Thyroid gland (tissue), 4 donors: ENCODE data around the gene PPP1R1A. TPM values are rescaled to one million over a fixed set of nuclear protein-coding genes. Genes with fewer than 3 reads are reported as not detected.

Experiments
- DNase-seq, 2 donors: peaks; one replicate each; pipeline ENCODE4 v3.0.0-alpha.2; 2019
- H3K27ac ChIP-seq, 3 donors: fragments of 200-600 bp; sonication (generic); 1 replicate in 2 of 3; 2 replicates in 1 of 3; pipeline ENCODE4 v1.5.1; 2016 to 2019; ENCODE audit warnings: mild to moderate bottlenecking in 1 of 3, moderate library complexity in 1 of 3
- H3K27me3 ChIP-seq: fragments of 200-600 bp; sonication (generic); one replicate; pipeline ENCODE4 v1.5.1; 2019
- H3K36me3 ChIP-seq, 2 donors: fragments of 200-600 bp; sonication (generic); one replicate each; pipeline ENCODE4 v1.5.1; 2016 to 2019
- H3K4me1 ChIP-seq, 2 donors: fragments of 200-600 bp; sonication (generic); one replicate each; pipeline ENCODE4 v1.5.1; 2017 to 2019
- H3K4me3 ChIP-seq, 3 donors: fragments of 200-600 bp; sonication (generic); replicated peaks in 1 of 3; 1 replicate in 2 of 3; 2 replicates in 1 of 3; pipeline ENCODE4 v1.5.1; 2016; ENCODE audit warnings: mild to moderate bottlenecking in 1 of 3
- H3K9me3 ChIP-seq: fragments of 200-600 bp; sonication (generic); one replicate; pipeline ENCODE4 v1.5.1; 2017
- CTCF ChIP-seq, 6 experiments: fragments of 200-600 bp in 3 of 6; fragments of 450-650 bp in 3 of 6; sonication (generic) in 3 of 6; IDR thresholded peaks; one replicate each; pipeline ENCODE4 v1.5.1; 2016 to 2019; ENCODE audit warnings: antibody characterized with exemption in 6 of 6, mild to moderate bottlenecking in 2 of 6, inconsistent platforms in 1 of 6, moderate library complexity in 1 of 6
- POLR2A ChIP-seq, 2 donors: fragments of 450-650 bp; IDR thresholded peaks; one replicate each; pipeline ENCODE4 v1.6.1; 2017; ENCODE audit warnings: antibody characterized with exemption in 2 of 2, mild to moderate bottlenecking in 2 of 2, moderate library complexity in 1 of 2
- WGBS, 2 donors: methylation state at CpG; one replicate each; pipeline ENCODE4 v1.1.5; 2017; 5-methylcytosine and 5-hydroxymethylcytosine counted together
- intact Hi-C: fragments of 100-400 bp; cut with DNase I; formaldehyde crosslinking; loops from one replicate; pipeline ENCODE4 v1.15.1; 2023
- total RNA-seq, 4 donors: library from RNA; depleted of rRNA; stranded (reverse); fragments of >200 nt; gene quantifications; one replicate each; pipeline ENCODE4 v1.2.3, GENCODE V29; 2016

Gene PPP1R1A
- total RNA-seq, 4 donors from 2014 or later: 1.2 to 4.6 (median 2.0) TPM

DNA sequence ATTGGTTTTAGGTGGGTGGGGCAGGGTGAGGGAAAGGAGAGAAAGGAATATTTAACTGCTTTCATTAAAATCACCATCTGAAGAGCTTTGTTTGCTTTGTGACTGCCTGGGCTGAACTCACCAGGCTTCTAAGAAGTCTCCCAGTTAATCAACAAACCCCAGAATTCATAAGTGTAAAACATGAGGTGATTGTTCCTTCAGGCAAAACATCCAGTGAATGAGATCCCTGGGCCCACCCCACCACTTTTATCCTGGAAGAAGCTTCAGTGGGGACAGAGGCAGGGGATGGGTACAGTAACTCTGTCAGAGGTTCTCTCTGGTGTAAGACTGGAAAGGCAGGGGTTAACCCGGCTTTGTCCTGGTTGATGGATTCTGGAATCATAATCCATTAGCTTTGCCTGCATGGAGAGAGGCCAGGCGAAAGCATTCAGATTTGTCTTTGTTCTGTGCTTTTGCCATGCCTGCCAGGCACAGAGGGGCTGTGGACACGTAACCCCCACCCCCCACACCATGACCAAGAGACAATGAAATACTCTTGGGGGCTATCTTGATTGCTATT lies 22.4 kb downstream of the PPP1R1A start:
- Histone ChIP-seq H3K9me3 (no peaks in the 10 kb centered on the region), H3K4me1 (peaks cover 10 to 26% of the 10 kb centered on the region in 2 donors), H3K4me3 (no peak overlapping the region), H3K36me3 (no peaks in the 10 kb centered on the region), H3K27me3 (no peaks in the 10 kb centered on the region), H3K27ac (no peak overlapping the region)
- DNase-seq: no peak
- no peak for TF ChIP-seq POLR2A (IDR thresholded peaks at IDR 0.05)
- no peak for TF ChIP-seq CTCF (IDR thresholded peaks at IDR 0.05)
- 10 to 31% methylated on average over 3 of the region's 3 CpGs for WGBS, 2 donors
- intact Hi-C loops: no loop called here

DNA sequence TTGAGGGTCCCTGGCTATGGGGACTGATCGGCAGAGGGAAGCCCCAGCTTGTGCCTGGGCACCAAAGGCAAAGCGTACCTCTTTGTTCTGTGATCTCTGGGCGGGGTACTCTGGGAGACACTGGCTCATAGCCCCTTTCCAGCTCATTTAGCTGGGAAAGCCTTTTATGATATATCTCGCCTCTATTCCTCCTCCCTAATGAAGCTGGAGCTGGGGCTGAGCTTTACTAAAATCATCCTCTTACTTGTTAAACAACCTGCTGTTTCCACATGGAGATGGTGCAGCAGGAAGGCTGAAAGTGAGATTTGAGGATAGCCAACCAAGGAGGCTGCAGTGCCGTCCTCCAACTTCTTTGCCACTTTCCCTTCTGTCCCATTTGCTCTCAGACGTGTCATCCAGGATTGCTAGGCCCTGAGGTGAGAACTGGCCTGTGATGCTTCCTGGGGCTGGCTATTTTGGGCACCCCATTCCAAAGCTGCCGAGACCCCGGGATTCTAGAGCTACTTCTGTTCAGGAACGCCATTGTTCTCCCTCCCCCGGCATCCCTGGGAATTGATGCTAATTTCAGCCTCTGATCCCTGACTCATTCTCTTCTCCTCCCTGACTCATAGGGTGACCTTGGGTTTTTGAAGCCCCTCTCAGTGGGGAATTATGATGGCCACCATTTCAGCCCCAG lies 23.0 kb downstream of the PPP1R1A start:
- Histone ChIP-seq H3K4me1 (peaks cover 15 to 26% of the 10 kb centered on the region in 2 donors), H3K27me3 (no peaks in the 10 kb centered on the region), H3K27ac (no peak overlapping the region), H3K36me3 (no peaks in the 10 kb centered on the region), H3K4me3 (no peak overlapping the region), H3K9me3 (no peaks in the 10 kb centered on the region)
- intact Hi-C loops: no loop called here
- TF ChIP-seq CTCF (IDR thresholded peaks at IDR 0.05) (no peak), POLR2A (IDR thresholded peaks at IDR 0.05) (no peak)
- no peak for DNase-seq
- WGBS, 2 donors: 71 to 84% methylated on average over 10 of the region's 10 CpGs

GRCh38 chr12:54564768-54565167 lies 23.7 kb downstream of the PPP1R1A start:
- 59 to 64% methylated on average over 5 of the region's 5 CpGs for WGBS, 2 donors
- TF ChIP-seq CTCF (IDR thresholded peaks at IDR 0.05) (no peak), POLR2A (IDR thresholded peaks at IDR 0.05) (no peak)
- intact Hi-C loops: no loop called here
- no peaks in the 10 kb centered on the region for H3K36me3 ChIP-seq
- H3K27ac ChIP-seq: no peak overlapping the region
- H3K4me3 ChIP-seq: no peak overlapping the region
- no peaks in the 10 kb centered on the region for H3K9me3 ChIP-seq
- H3K27me3 ChIP-seq: no peaks in the 10 kb centered on the region
- peaks cover 15 to 26% of the 10 kb centered on the region in 2 donors for H3K4me1 ChIP-seq
- DNase-seq: no peak

- peaks cover 15 to 26% of the 10 kb centered on the region in 2 donors for H3K4me1 ChIP-seq
- no peak overlapping the region for H3K27ac ChIP-seq
- no peaks in the 10 kb centered on the region for H3K9me3 ChIP-seq
- no peaks in the 10 kb centered on the region for H3K36me3 ChIP-seq
- WGBS, 2 donors: 97 to 100% methylated on average over 1 of the region's 1 CpG
- no peak overlapping the region for H3K4me3 ChIP-seq
- intact Hi-C loops: no loop called here
- TF ChIP-seq POLR2A (IDR thresholded peaks at IDR 0.05) (no peak), CTCF (IDR thresholded peaks at IDR 0.05) (no peak)
- no peak for DNase-seq
- no peaks in the 10 kb centered on the region for H3K27me3 ChIP-seq
These were observed 24.7 kb downstream of the PPP1R1A start for GRCh38 chr12:54563787-54564186.

DNA sequence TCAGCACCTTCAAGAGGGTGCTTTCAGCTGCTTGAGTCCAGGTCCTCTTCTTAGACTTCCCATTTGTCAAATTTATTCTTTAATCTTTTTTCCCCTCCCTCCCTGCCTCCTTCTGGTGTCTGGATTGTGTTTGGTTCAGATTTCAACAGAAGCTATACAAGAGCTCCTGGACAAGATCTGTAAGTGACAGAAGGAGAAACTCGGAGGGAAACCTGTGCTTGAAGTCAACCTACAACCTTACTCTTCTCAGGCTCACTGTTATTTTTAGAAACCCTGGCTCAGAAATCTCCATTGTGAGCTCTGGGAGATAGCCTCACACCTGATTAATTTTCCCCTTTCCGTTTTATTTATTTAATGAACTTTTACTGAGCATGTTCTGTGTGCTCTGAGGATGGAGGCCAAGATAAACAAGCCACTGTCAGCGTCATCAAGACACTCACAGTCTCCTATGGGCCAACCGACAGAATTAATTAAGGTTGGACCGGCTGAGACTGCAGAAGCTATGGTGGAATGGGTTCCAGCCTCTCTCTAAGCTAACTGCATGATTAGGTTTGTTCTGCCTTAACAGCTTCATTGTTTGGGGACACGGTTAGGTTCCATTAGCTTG lies 25.6 kb downstream of the PPP1R1A start:
- H3K9me3 ChIP-seq: no peaks in the 10 kb centered on the region
- DNase-seq: no peak
- peak overlapping the region in 1 of 3 donors; percentile 58 for H3K27ac ChIP-seq
- no peaks in the 10 kb centered on the region for H3K27me3 ChIP-seq
- H3K4me1 ChIP-seq: peaks cover 15 to 26% of the 10 kb centered on the region in 2 donors
- WGBS, 2 donors: 20 to 21% methylated on average over 6 of the region's 6 CpGs
- H3K4me3 ChIP-seq: no peak overlapping the region
- intact Hi-C loops: no loop called here
- H3K36me3 ChIP-seq: no peaks in the 10 kb centered on the region
- TF ChIP-seq CTCF (IDR thresholded peaks at IDR 0.05): no peak
- TF ChIP-seq POLR2A (IDR thresholded peaks at IDR 0.05): no peak
